HEK293 (cell line): ENCODE data around the gene PEPD.

ENCODE experiments used
- CTCF ChIP-seq: fragments of 450-650 bp; formaldehyde crosslinking; IDR thresholded peaks from 2 replicates; pipeline ENCODE4 v1.5.1; 2016; ENCODE audit warnings: missing biosample characterization, missing genetic modification characterization
- HOXA7 ChIP-seq: sonication (generic); formaldehyde crosslinking; IDR thresholded peaks from 2 replicates; pipeline ENCODE4 v1.8.1; 2022; ENCODE audit warnings: missing genetic modification reagents, borderline replicate concordance
- HOXC10 ChIP-seq: sonication (generic); formaldehyde crosslinking; IDR thresholded peaks from 2 replicates; pipeline ENCODE4 v1.8.1; 2023; ENCODE audit warnings: mild to moderate bottlenecking, missing genetic modification reagents
- IKZF3 ChIP-seq: fragments of 450-650 bp; IDR thresholded peaks from 2 replicates; pipeline ENCODE4 v1.5.0; 2018; ENCODE audit warnings: missing biosample characterization, mild to moderate bottlenecking, missing genetic modification characterization, moderate library complexity
- KLF10 ChIP-seq: fragments of 450-650 bp; IDR thresholded peaks from 2 replicates; pipeline ENCODE4 v1.5.1; 2018; ENCODE audit warnings: missing biosample characterization, mild to moderate bottlenecking, missing genetic modification characterization
- KLF16 ChIP-seq: fragments of 450-650 bp; formaldehyde crosslinking; IDR thresholded peaks from 2 replicates; pipeline ENCODE4 v1.5.1; 2017; ENCODE audit warnings: missing biosample characterization, missing genetic modification characterization
- REPIN1 ChIP-seq: fragments of 450-650 bp; formaldehyde crosslinking; IDR thresholded peaks from 2 replicates; pipeline ENCODE4 v1.5.1; 2017; ENCODE audit warnings: missing biosample characterization, missing genetic modification characterization, low read depth
- SP7 ChIP-seq: fragments of 450-650 bp; formaldehyde crosslinking; IDR thresholded peaks from 2 replicates; pipeline ENCODE4 v1.5.1; 2016; ENCODE audit warnings: missing biosample characterization, missing genetic modification characterization
- TSHZ1 ChIP-seq: fragments of 450-650 bp; formaldehyde crosslinking; IDR thresholded peaks from 2 replicates; pipeline ENCODE4 v1.5.1; 2016; ENCODE audit warnings: missing biosample characterization, missing genetic modification characterization, borderline replicate concordance
- YY1 ChIP-seq: fragments of 450-650 bp; formaldehyde crosslinking; IDR thresholded peaks from 2 replicates; pipeline ENCODE4 v1.5.1; 2018; ENCODE audit warnings: missing biosample characterization, missing genetic modification characterization
- ZBTB8A ChIP-seq: fragments of 450-650 bp; formaldehyde crosslinking; IDR thresholded peaks from 2 replicates; pipeline ENCODE4 v1.5.1; 2016; ENCODE audit warnings: missing biosample characterization, missing genetic modification characterization
- ZNF114 ChIP-seq: fragments of 450-650 bp; formaldehyde crosslinking; IDR thresholded peaks from 2 replicates; pipeline ENCODE4 v1.5.0; 2017; ENCODE audit warnings: missing biosample characterization, missing genetic modification characterization
- ZNF266 ChIP-seq: fragments of 450-650 bp; formaldehyde crosslinking; IDR thresholded peaks from 2 replicates; pipeline ENCODE4 v1.5.1; 2016; ENCODE audit warnings: missing biosample characterization, missing genetic modification characterization, low read depth
- ZNF335 ChIP-seq: fragments of 450-650 bp; formaldehyde crosslinking; conservative IDR thresholded peaks from 2 replicates; pipeline ENCODE4 v1.5.1; 2016; ENCODE audit warnings: missing biosample characterization, missing genetic modification characterization
- ZNF362 ChIP-seq: fragments of 450-650 bp; formaldehyde crosslinking; IDR thresholded peaks from 2 replicates; pipeline ENCODE4 v1.5.1; 2016; ENCODE audit warnings: missing biosample characterization, missing genetic modification characterization
- ZNF514 ChIP-seq: fragments of 450-650 bp; formaldehyde crosslinking; IDR thresholded peaks from 2 replicates; pipeline ENCODE4 v1.5.1; 2016; ENCODE audit warnings: missing biosample characterization, missing genetic modification characterization
- ZNF521 ChIP-seq: fragments of 450-650 bp; formaldehyde crosslinking; IDR thresholded peaks from 2 replicates; pipeline ENCODE4 v1.5.1; 2017; ENCODE audit warnings: missing biosample characterization, mild to moderate bottlenecking, missing genetic modification characterization
- ZNF549 ChIP-seq: fragments of 450-650 bp; IDR thresholded peaks from 2 replicates; pipeline ENCODE4 v1.5.1; 2018; ENCODE audit warnings: missing biosample characterization, missing genetic modification characterization, mild to moderate bottlenecking, inconsistent platforms, moderate library complexity
- ZNF580 ChIP-seq: fragments of 450-650 bp; formaldehyde crosslinking; IDR thresholded peaks from 2 replicates; pipeline ENCODE4 v1.5.1; 2016; ENCODE audit warnings: missing biosample characterization, missing genetic modification characterization
- ZNF777 ChIP-seq: fragments of 450-650 bp; formaldehyde crosslinking; IDR thresholded peaks from 2 replicates; pipeline ENCODE4 v1.5.1; 2017; ENCODE audit warnings: missing biosample characterization, missing genetic modification characterization, borderline replicate concordance
- ZNF830 ChIP-seq: fragments of 450-650 bp; IDR thresholded peaks from 2 replicates; pipeline ENCODE4 v1.5.0; 2018; ENCODE audit warnings: missing biosample characterization, missing genetic modification characterization, low read depth, mild to moderate bottlenecking, moderate library complexity
- ZNF843 ChIP-seq: fragments of 450-650 bp; formaldehyde crosslinking; IDR thresholded peaks from 2 replicates; pipeline ENCODE4 v1.5.1; 2016; ENCODE audit warnings: missing biosample characterization, missing genetic modification characterization
- ZSCAN4 ChIP-seq: fragments of 450-650 bp; formaldehyde crosslinking; IDR thresholded peaks from 2 replicates; pipeline ENCODE4 v1.5.1; 2017; ENCODE audit warnings: missing biosample characterization, missing genetic modification characterization

Gene PEPD

GRCh38 chr19:33521480-33522370, at the start of gene PEPD (continued):
- peak; percentile 25; the same call in 1 of the 2 replicates for TF ChIP-seq ZNF777 (tag by site-specific recombination)
- TF ChIP-seq ZNF114 (tag by site-specific recombination): no peak
- peak; percentile 70 for TF ChIP-seq ZBTB8A (tag by site-specific recombination)
- no peak for TF ChIP-seq ZNF521
- peak; percentile 92 for TF ChIP-seq ZNF843 (tag by site-specific recombination)
- peak; percentile 99 for TF ChIP-seq YY1 (tag by site-specific recombination)
- TF ChIP-seq KLF10 (tag by site-specific recombination): peak; percentile 98
- no peak for TF ChIP-seq ZNF362 (tag by site-specific recombination)
- TF ChIP-seq ZNF514: no peak
- peak; percentile 45; the same call in 1 of the 2 replicates for TF ChIP-seq CTCF (tag by site-specific recombination)
- TF ChIP-seq REPIN1 (tag by site-specific recombination): peak; percentile 89; the same call in 1 of the 2 replicates
- TF ChIP-seq HOXA7 (CRISPR knock-in tag): peak; percentile 23; the same call in 1 of the 2 replicates
- peak; percentile 86 for TF ChIP-seq ZNF335 (tag by site-specific recombination)
- peak; percentile 90 for TF ChIP-seq IKZF3 (tag by site-specific recombination)
- peak; percentile 93 for TF ChIP-seq ZNF580
- TF ChIP-seq ZSCAN4 (tag by site-specific recombination): peak; percentile 57; the same call in 1 of the 2 replicates
- peak; percentile 94 for TF ChIP-seq SP7 (tag by site-specific recombination)
- no peak for TF ChIP-seq ZNF549 (tag by site-specific recombination)
- no peak for TF ChIP-seq HOXC10 (CRISPR knock-in tag)
- peak; percentile 77 for TF ChIP-seq TSHZ1 (tag by site-specific recombination)
- no peak for TF ChIP-seq ZNF830
- 0 out of 2 replicates have a peak, but pooled peaks have one; percentile 23 for TF ChIP-seq ZNF266 (tag by site-specific recombination)
- peak; percentile 99 for TF ChIP-seq KLF16 (tag by site-specific recombination)
